Neural progenitor cell (in vitro differentiated cells): Measurements from ENCODE around the gene TFDP1. TPM values are rescaled to one million over a fixed set of nuclear protein-coding genes. Genes with fewer than 3 reads are reported as not detected.

ENCODE experiments used
- DNase-seq: peaks from one replicate; pipeline ENCODE4 v3.0.0-alpha.2; 2016; ENCODE audit warnings: low spot score
- H2AFZ ChIP-seq: fragments of 200-600 bp; sonication (generic); replicated peaks from 2 replicates; pipeline ENCODE4 v1.6.1; 2016; ENCODE audit warnings: antibody characterized with exemption
- H3F3A ChIP-seq: fragments of 200-600 bp; sonication (generic); 2 replicates; pipeline ENCODE4 v1.6.1; 2016; ENCODE audit warnings: antibody characterized with exemption, low read depth
- H3K27ac ChIP-seq: fragments of 200-600 bp; sonication (generic); 2 replicates; pipeline ENCODE4 v1.5.1; 2016; ENCODE audit warnings: mild to moderate bottlenecking
- H3K27me3 ChIP-seq: fragments of 200-600 bp; sonication (generic); 2 replicates; pipeline ENCODE4 v1.6.1; 2016; ENCODE audit warnings: mild to moderate bottlenecking, moderate library complexity
- H3K36me3 ChIP-seq: fragments of 200-600 bp; sonication (generic); 2 replicates; pipeline ENCODE4 v1.5.1; 2016
- H3K4me1 ChIP-seq: fragments of 200-600 bp; sonication (generic); 2 replicates; pipeline ENCODE4 v1.6.1; 2016; ENCODE audit warnings: mixed run types
- H3K4me2 ChIP-seq: fragments of 200-600 bp; sonication (generic); 2 replicates; pipeline ENCODE4 v1.6.1; 2016
- H3K4me3 ChIP-seq: fragments of 200-600 bp; sonication (generic); 2 replicates; pipeline ENCODE4 v1.5.1; 2016
- H3K79me2 ChIP-seq: fragments of 200-600 bp; sonication (generic); 2 replicates; pipeline ENCODE4 v1.6.1; 2016; ENCODE audit warnings: low read depth
- H3K9ac ChIP-seq: fragments of 200-600 bp; sonication (generic); 2 replicates; pipeline ENCODE4 v1.6.1; 2016
- H3K9me3 ChIP-seq: fragments of 200-600 bp; sonication (generic); 2 replicates; pipeline ENCODE4 v1.5.1; 2016; ENCODE audit warnings: low read depth
- H4K20me1 ChIP-seq: fragments of 200-600 bp; sonication (generic); 2 replicates; pipeline ENCODE4 v1.6.1; 2016; ENCODE audit warnings: low read depth
- H3K27ac Mint-ChIP-seq: 3 replicates; pipeline ENCODE4 v1.8.0; 2021; ENCODE audit warnings: mixed read lengths
- H3K27me3 Mint-ChIP-seq: 2 replicates; pipeline ENCODE4 v1.8.0; 2022; ENCODE audit warnings: low read depth, mild to moderate bottlenecking, inconsistent platforms, moderate library complexity, mixed read lengths; ENCODE audit not compliant: insufficient read depth
- H3K36me3 Mint-ChIP-seq: 3 replicates; pipeline ENCODE4 v1.8.0; 2021; ENCODE audit warnings: mixed read lengths
- H3K4me1 Mint-ChIP-seq: 3 replicates; pipeline ENCODE4 v1.8.0; 2021; ENCODE audit warnings: mixed read lengths
- H3K4me3 Mint-ChIP-seq: 3 replicates; pipeline ENCODE4 v1.8.0; 2021; ENCODE audit warnings: mild to moderate bottlenecking, moderate library complexity, mixed read lengths
- H3K9me3 Mint-ChIP-seq: 3 replicates; pipeline ENCODE4 v1.8.0; 2020; ENCODE audit warnings: mixed read lengths
- CTCF ChIP-seq: fragments of 200-600 bp; sonication (generic); IDR thresholded peaks from 2 replicates; pipeline ENCODE4 v1.5.1; 2017; ENCODE audit warnings: antibody characterized with exemption, mild to moderate bottlenecking
- EZH2 ChIP-seq: fragments of 200-600 bp; sonication (generic); IDR thresholded peaks from 2 replicates; pipeline ENCODE4 v1.6.1; 2017; ENCODE audit warnings: antibody characterized with exemption, mild to moderate bottlenecking, moderate library complexity
- EZH2phosphoT487 ChIP-seq: fragments of 200-600 bp; sonication (generic); IDR thresholded peaks from 2 replicates; pipeline ENCODE4 v1.6.1; 2017; ENCODE audit warnings: antibody characterized with exemption
- total RNA-seq: library from RNA; depleted of rRNA; stranded (reverse); fragments of >200 nt; gene quantifications from 2 replicates; pipeline ENCODE4 v1.2.3, GENCODE V29; 2015; ENCODE audit warnings: low replicate concordance

Gene TFDP1
- total RNA-seq, 1 donor from 2014 or later = 88.6 TPM

DNA sequence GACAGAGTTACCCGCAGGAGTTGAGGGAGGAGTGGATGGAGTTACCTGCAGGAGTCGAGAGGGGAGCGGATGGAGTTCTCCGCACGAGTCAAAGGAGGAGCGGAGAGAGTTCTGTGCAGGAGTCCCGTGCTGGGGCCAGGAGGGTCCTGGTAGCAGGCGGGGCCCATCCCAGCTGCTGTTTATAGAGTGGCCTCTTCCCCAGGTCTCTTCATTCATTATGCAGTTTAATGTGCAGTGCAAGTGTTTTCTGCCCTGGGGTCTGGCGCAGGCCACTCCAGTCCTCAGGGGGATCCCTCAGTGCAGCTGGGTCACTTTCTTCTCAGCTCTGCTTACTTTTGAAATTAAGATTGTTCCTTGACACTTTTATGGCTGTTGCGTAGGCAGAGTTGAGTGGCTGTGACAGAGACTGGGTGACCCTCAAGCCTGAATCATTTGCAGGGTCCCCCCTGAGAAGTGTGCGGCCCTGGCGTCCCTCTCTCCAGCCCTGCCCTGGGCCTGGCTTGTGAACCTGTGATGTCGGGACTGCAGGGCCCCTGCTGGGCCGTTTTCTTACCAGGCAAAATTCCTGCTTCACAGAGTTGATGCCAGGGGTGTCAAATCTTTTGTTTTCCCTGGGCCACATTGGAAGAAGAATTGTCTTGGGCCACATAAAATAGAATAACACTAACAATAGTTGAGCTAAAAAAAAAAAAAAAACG, 17.9 kb downstream of the TFDP1 start:
- H3K36me3 Mint-ChIP-seq = peaks cover 54% of the 10 kb centered on the region
- no peak overlapping the region for H3K27ac Mint-ChIP-seq
- no peaks in the 10 kb centered on the region for H3K27me3 ChIP-seq
- H3K4me1 ChIP-seq = peaks cover 3% of the 10 kb centered on the region
- peaks cover 42% of the 10 kb centered on the region for H4K20me1 ChIP-seq
- no peaks in the 10 kb centered on the region for H3F3A ChIP-seq
- H2AFZ ChIP-seq = no peak overlapping the region
- H3K4me3 Mint-ChIP-seq = no peak overlapping the region
- peaks cover 99% of the 10 kb centered on the region for H3K79me2 ChIP-seq
- no peak overlapping the region for H3K27ac ChIP-seq
- no peaks in the 10 kb centered on the region for H3K9me3 ChIP-seq
- peaks cover 28% of the 10 kb centered on the region for H3K9me3 Mint-ChIP-seq
- TF ChIP-seq EZH2 (no peak), EZH2phosphoT487 (no peak), CTCF (no peak)
- H3K9ac ChIP-seq = no peak overlapping the region
- no peaks in the 10 kb centered on the region for H3K27me3 Mint-ChIP-seq
- DNase-seq = peak; percentile 15
- peaks cover 10% of the 10 kb centered on the region for H3K4me1 Mint-ChIP-seq
- H3K4me2 ChIP-seq = no peak overlapping the region
- H3K4me3 ChIP-seq = no peak overlapping the region
- no peaks in the 10 kb centered on the region for H3K36me3 ChIP-seq

GRCh38 chr13:113603116-113603710, 18.7 kb downstream of the TFDP1 start:
- H3K4me1 ChIP-seq = peaks cover 3% of the 10 kb centered on the region
- no peak for DNase-seq
- peaks cover 10% of the 10 kb centered on the region for H3K4me1 Mint-ChIP-seq
- H3K36me3 Mint-ChIP-seq = peaks cover 46% of the 10 kb centered on the region
- no peak overlapping the region for H3K4me3 Mint-ChIP-seq
- peaks cover 99% of the 10 kb centered on the region for H3K79me2 ChIP-seq
- peaks cover 23% of the 10 kb centered on the region for H3K9me3 Mint-ChIP-seq
- no peak for TF ChIP-seq CTCF
- TF ChIP-seq EZH2phosphoT487 = no peak
- TF ChIP-seq EZH2 = no peak
- H3K9ac ChIP-seq = no peak overlapping the region
- no peaks in the 10 kb centered on the region for H3K27me3 ChIP-seq
- peaks cover 42% of the 10 kb centered on the region for H4K20me1 ChIP-seq
- H3F3A ChIP-seq = no peaks in the 10 kb centered on the region
- no peaks in the 10 kb centered on the region for H3K9me3 ChIP-seq
- no peak overlapping the region for H3K27ac Mint-ChIP-seq
- H3K27ac ChIP-seq = no peak overlapping the region
- H3K27me3 Mint-ChIP-seq = no peaks in the 10 kb centered on the region
- H2AFZ ChIP-seq = no peak overlapping the region
- H3K4me2 ChIP-seq = no peak overlapping the region
- H3K36me3 ChIP-seq = no peaks in the 10 kb centered on the region
- H3K4me3 ChIP-seq = no peak overlapping the region

GRCh38 chr13:113604186-113604585, 19.6 kb downstream of the TFDP1 start:
- no peak for TF ChIP-seq CTCF
- no peak for TF ChIP-seq EZH2phosphoT487
- TF ChIP-seq EZH2 = no peak
- H3K4me1 ChIP-seq = peaks cover 3% of the 10 kb centered on the region
- peaks cover 99% of the 10 kb centered on the region for H3K79me2 ChIP-seq
- no peaks in the 10 kb centered on the region for H3K27me3 ChIP-seq
- Mint-ChIP-seq H3K4me3 (no peak overlapping the region), H3K9me3 (peaks cover 15% of the 10 kb centered on the region), H3K27ac (no peak overlapping the region), H3K4me1 (peaks cover 10% of the 10 kb centered on the region), H3K36me3 (peaks cover 41% of the 10 kb centered on the region), H3K27me3 (no peaks in the 10 kb centered on the region)
- H3F3A ChIP-seq = no peaks in the 10 kb centered on the region
- DNase-seq = no peak
- no peak overlapping the region for H3K27ac ChIP-seq
- no peaks in the 10 kb centered on the region for H3K9me3 ChIP-seq
- no peak overlapping the region for H3K4me3 ChIP-seq
- no peak overlapping the region for H2AFZ ChIP-seq
- H4K20me1 ChIP-seq = peaks cover 45% of the 10 kb centered on the region
- no peak overlapping the region for H3K4me2 ChIP-seq
- no peaks in the 10 kb centered on the region for H3K36me3 ChIP-seq
- H3K9ac ChIP-seq = no peak overlapping the region
